Measurements from ENCODE around the gene ZSCAN12. TPM values are rescaled to one million over a fixed set of nuclear protein-coding genes. Genes with fewer than 3 reads are reported as not detected.

Gene ZSCAN12
- total and polyA plus RNA-seq, 10 of the 15 experiments (the other 5 are each of a cell fraction or from before 2014, with no cell fraction given) = 1.2 to 12.2 (median 7.4) TPM

DNA sequence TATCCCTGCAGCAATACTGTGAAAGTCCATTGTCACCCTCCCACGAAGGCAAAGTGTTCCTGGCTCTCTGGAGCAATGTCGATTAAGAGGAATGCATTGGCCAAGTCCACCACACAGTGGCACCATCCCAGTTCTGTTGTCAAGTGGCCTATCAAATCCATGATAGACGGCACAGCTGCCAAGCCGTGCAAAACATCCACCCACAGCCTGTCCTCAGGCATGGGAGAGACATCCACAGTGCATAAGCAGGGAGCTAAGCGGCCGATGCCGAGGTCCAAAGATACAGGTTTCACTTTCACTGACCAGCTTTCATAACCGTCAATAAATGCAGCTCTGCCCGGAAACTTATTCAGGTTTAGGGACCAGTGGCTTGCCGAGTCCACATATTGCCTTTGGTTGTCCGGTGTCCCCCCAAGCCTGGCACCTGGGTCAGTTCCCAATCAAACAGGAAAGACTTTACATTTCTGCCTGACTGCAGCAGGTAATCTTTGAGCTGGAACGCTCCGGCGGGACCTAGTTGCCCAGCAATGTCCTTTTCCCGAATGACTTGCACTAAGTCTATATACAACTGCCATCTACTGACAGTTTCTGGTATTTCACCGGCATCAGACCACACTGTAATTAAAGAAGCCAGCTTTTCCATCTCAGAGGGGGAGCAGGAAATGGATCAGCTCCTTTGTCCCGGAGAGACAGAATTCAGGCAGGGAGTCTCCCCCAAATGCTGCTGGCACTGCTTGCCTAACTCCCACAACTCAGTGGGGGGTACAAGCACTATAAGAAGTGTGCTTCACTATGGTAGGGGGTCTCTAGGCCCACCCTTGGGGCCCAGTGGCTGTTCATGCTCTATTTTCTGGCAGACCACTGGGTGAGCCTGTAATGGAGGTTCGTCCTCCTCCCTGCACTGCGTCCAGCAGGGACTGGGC is 43.5 kb downstream of the ZSCAN12 start:
- SMC1A ChIA-PET (ENCODE audit: uncharacterized antibody, unreplicated experiment) = interaction anchor here (0.7 to 3.3 kb wide), 32 partner anchors 9 to 1756 kb away, joined by 3 to 24 read pairs (median 4); partner anchors contain the start of genes PGBD1, ZKSCAN4, ZKSCAN8 and ZSCAN26
- CTCF ChIA-PET = interaction anchor here (0.6 to 5.3 kb wide), 74 partner anchors 9 to 1179 kb away, joined by 3 to 50 read pairs (median 4); partner anchors contain the start of genes ZKSCAN4, ZKSCAN8, ZNF165 and ZSCAN16
- 5% methylated on average over 19 of the region's 19 CpGs for WGBS (ENCODE audit: insufficient coverage, insufficient replicate concordance, low lambda C conversion rate, missing lambda C conversion rate)
- H4K20me1 ChIP-seq (ENCODE audit: control insufficient read depth, insufficient read depth) = no peaks in the 10 kb centered on the region
- peak; percentile 55 for DNase-seq (ENCODE audit: low read depth, low spot score)
- peak; percentile 75 for FAIRE-seq
- peak; percentile 93 for ATAC-seq
- peak overlapping the region; percentile 59 for H3K27ac ChIP-seq (ENCODE audit: control insufficient read depth, insufficient read depth)
- peaks cover 3% of the 10 kb centered on the region; the same call in 1 of the 2 replicates for H3K4me1 ChIP-seq (ENCODE audit: control insufficient read depth, insufficient read depth, low read length)
- POLR2A ChIA-PET = no interaction called here
- in situ Hi-C loops (cut with MboI) = loop anchor here (5.0 to 25.0 kb wide), 3 partner anchors 224 to 1194 kb away; no protein-coding TSS in a partner anchor
- H3K79me2 ChIP-seq (ENCODE audit: control insufficient read depth, insufficient read depth, low read length) = peaks cover 7% of the 10 kb centered on the region
- intact Hi-C loops (cut with micrococcal nuclease; ENCODE audit: unreplicated experiment) = loop anchor here (1.0 to 10.0 kb wide), 6 partner anchors 89 to 1191 kb away; partner anchors contain the start of gene ZSCAN26
- H3K27me3 ChIP-seq (replicated peaks in 1 of 2; ENCODE audit: control insufficient read depth in 2 of 2, insufficient read depth in 2 of 2, low read length in 1 of 2) = no peaks in the 10 kb centered on the region
- peak overlapping the region; percentile 36; the same call in 1 of the 2 replicates for H3K9ac ChIP-seq (ENCODE audit: control insufficient read depth, insufficient read depth, low read length)
- H3K4me2 ChIP-seq (ENCODE audit: control insufficient read depth, insufficient read depth) = peak overlapping the region; percentile 87
- H3K36me3 ChIP-seq (ENCODE audit: control insufficient read depth in 2 of 2, insufficient read depth in 2 of 2, low read length in 1 of 2) = no peaks in the 10 kb centered on the region; a peak in 1 of 4 replicates
- BruUV-seq (replicated peaks) = no TSS peak
- H3K9me3 ChIP-seq (replicated peaks; ENCODE audit: control insufficient read depth, insufficient read depth, low read length) = no peaks in the 10 kb centered on the region; the same call in 2 of the 3 replicates
- peak overlapping the region; percentile 89 for H2AFZ ChIP-seq (ENCODE audit: control insufficient read depth, low read depth, low read length)
- H3K4me3 ChIP-seq = peak overlapping the region; percentile 67; the same call in 1 of the 2 replicates
- RAD21 ChIA-PET (ENCODE audit: unreplicated experiment) = interaction anchor here (0.5 to 2.5 kb wide), 45 partner anchors 9 to 1229 kb away, joined by 3 to 26 read pairs (median 4); partner anchors contain the start of genes PGBD1, ZKSCAN4, ZKSCAN8 and ZSCAN16
- TF ChIP-seq YY1 (IDR thresholded peaks at IDR 0.05; ENCODE audit: low read depth, low read length) (0 out of 2 replicates have a peak, but pooled peaks have one; percentile 21), RELA (IDR thresholded peaks at IDR 0.05; ENCODE audit: borderline replicate concordance, partially characterized antibody) (peak; percentile 13), RFX5 (IDR thresholded peaks at IDR 0.05; ENCODE audit: low read depth, low read length) (no peak), RAD21 (IDR thresholded peaks at IDR 0.05; ENCODE audit: insufficient read depth, low read depth, low read length) (peak; percentile 88), BHLHE40 (IDR thresholded peaks at IDR 0.05; ENCODE audit: borderline replicate concordance in 1 of 2, low read depth in 2 of 2, low read length in 1 of 2) (peak in 1 of 2 experiments; percentile 24; a peak in 1 of 4 replicates), KDM1A (IDR thresholded peaks at IDR 0.05; ENCODE audit: borderline replicate concordance) (no peak)
- TF ChIP-seq, protein P1, sequence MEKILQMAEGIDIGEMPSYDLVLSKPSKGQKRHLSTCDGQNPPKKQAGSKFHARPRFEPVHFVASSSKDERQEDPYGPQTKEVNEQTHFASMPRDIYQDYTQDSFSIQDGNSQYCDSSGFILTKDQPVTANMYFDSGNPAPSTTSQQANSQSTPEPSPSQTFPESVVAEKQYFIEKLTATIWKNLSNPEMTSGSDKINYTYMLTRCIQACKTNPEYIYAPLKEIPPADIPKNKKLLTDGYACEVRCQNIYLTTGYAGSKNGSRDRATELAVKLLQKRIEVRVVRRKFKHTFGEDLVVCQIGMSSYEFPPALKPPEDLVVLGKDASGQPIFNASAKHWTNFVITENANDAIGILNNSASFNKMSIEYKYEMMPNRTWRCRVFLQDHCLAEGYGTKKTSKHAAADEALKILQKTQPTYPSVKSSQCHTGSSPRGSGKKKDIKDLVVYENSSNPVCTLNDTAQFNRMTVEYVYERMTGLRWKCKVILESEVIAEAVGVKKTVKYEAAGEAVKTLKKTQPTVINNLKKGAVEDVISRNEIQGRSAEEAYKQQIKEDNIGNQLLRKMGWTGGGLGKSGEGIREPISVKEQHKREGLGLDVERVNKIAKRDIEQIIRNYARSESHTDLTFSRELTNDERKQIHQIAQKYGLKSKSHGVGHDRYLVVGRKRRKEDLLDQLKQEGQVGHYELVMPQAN (conservative IDR thresholded peaks at IDR 0.05) = 0 out of 2 replicates have a peak, but pooled peaks have one; percentile 44
- TF ChIP-seq, protein P2, sequence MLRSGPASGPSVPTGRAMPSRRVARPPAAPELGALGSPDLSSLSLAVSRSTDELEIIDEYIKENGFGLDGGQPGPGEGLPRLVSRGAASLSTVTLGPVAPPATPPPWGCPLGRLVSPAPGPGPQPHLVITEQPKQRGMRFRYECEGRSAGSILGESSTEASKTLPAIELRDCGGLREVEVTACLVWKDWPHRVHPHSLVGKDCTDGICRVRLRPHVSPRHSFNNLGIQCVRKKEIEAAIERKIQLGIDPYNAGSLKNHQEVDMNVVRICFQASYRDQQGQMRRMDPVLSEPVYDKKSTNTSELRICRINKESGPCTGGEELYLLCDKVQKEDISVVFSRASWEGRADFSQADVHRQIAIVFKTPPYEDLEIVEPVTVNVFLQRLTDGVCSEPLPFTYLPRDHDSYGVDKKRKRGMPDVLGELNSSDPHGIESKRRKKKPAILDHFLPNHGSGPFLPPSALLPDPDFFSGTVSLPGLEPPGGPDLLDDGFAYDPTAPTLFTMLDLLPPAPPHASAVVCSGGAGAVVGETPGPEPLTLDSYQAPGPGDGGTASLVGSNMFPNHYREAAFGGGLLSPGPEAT (IDR thresholded peaks at IDR 0.05; ENCODE audit: low read depth) = peak; percentile 42; the same call in 1 of the 2 replicates
- TF ChIP-seq, protein P3, sequence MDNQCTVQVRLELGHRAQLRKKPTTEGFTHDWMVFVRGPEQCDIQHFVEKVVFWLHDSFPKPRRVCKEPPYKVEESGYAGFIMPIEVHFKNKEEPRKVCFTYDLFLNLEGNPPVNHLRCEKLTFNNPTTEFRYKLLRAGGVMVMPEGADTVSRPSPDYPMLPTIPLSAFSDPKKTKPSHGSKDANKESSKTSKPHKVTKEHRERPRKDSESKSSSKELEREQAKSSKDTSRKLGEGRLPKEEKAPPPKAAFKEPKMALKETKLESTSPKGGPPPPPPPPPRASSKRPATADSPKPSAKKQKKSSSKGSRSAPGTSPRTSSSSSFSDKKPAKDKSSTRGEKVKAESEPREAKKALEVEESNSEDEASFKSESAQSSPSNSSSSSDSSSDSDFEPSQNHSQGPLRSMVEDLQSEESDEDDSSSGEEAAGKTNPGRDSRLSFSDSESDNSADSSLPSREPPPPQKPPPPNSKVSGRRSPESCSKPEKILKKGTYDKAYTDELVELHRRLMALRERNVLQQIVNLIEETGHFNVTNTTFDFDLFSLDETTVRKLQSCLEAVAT (IDR thresholded peaks at IDR 0.05) = 0 out of 2 replicates have a peak, but pooled peaks have one; percentile 38
- TF ChIP-seq, protein P4, sequence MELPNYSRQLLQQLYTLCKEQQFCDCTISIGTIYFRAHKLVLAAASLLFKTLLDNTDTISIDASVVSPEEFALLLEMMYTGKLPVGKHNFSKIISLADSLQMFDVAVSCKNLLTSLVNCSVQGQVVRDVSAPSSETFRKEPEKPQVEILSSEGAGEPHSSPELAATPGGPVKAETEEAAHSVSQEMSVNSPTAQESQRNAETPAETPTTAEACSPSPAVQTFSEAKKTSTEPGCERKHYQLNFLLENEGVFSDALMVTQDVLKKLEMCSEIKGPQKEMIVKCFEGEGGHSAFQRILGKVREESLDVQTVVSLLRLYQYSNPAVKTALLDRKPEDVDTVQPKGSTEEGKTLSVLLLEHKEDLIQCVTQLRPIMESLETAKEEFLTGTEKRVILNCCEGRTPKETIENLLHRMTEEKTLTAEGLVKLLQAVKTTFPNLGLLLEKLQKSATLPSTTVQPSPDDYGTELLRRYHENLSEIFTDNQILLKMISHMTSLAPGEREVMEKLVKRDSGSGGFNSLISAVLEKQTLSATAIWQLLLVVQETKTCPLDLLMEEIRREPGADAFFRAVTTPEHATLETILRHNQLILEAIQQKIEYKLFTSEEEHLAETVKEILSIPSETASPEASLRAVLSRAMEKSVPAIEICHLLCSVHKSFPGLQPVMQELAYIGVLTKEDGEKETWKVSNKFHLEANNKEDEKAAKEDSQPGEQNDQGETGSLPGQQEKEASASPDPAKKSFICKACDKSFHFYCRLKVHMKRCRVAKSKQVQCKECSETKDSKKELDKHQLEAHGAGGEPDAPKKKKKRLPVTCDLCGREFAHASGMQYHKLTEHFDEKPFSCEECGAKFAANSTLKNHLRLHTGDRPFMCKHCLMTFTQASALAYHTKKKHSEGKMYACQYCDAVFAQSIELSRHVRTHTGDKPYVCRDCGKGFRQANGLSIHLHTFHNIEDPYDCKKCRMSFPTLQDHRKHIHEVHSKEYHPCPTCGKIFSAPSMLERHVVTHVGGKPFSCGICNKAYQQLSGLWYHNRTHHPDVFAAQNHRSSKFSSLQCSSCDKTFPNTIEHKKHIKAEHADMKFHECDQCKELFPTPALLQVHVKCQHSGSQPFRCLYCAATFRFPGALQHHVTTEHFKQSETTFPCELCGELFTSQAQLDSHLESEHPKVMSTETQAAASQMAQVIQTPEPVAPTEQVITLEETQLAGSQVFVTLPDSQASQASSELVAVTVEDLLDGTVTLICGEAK (IDR thresholded peaks at IDR 0.05; ENCODE audit: borderline replicate concordance) = no peak

Measured in GM12878 (cell line).